ENCODE results near the gene DHPS. TPM values are rescaled to one million over a fixed set of nuclear protein-coding genes. Genes with fewer than 3 reads are reported as not detected.
A peak's percentile ranks its signal among the peaks of the same experiment; 100 is the strongest.

The DHPS gene
- total RNA-seq, 1 donor from 2014 or later = 79.4 TPM

DNA sequence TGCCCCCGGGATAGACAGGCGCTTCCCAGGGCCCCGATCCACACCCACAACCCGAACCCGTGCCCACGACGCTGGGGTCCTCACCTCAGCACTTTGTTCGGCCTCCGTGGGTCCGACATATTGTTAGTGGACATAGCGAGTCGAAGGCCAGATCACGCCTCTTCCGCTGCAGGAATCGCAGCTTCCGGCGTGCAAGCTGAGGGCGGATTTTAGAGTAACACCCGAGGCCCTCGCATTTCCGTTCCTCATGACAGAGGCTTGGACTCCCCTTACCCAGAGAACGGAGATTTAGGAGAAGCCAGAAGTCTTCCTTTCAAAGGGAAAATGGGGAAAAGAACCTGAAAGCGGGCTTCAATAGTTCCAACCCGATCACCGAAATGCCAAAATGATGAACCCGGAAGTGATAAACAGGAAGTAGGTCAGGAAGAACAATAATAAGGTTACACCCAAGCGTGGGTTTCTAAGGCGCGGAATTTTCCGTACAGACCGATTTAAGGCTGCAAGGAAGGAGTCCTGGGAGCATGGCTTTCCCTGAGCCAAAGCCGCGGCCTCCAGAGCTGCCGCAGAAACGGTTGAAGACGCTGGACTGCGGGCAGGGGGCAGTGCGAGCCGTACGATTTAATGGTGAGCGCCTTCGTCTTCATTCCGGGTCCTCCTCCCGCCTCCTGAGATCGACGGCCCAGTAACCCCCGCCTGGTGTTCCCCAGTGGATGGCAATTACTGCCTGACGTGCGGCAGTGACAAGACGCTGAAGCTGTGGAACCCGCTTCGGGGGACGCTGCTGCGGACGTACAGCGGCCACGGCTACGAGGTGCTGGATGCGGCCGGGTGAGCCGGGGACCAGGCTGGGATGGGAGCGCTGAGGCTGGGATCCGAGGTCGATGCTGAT is 12.2 kb downstream of the DHPS start:
- H3K4me1 Mint-ChIP-seq (ENCODE audit: unreplicated experiment) = peaks cover 18% of the 10 kb centered on the region
- peak overlapping the region; percentile 98 for H3K27ac Mint-ChIP-seq
- no peak for DNase-seq (ENCODE audit: extremely low spot score, unreplicated experiment)
- peaks cover 13% of the 10 kb centered on the region for H3K36me3 Mint-ChIP-seq
- peak overlapping the region; percentile 99 for H3K4me3 Mint-ChIP-seq
- H3K9me3 Mint-ChIP-seq = no peaks in the 10 kb centered on the region
- TF ChIP-seq, protein P1, sequence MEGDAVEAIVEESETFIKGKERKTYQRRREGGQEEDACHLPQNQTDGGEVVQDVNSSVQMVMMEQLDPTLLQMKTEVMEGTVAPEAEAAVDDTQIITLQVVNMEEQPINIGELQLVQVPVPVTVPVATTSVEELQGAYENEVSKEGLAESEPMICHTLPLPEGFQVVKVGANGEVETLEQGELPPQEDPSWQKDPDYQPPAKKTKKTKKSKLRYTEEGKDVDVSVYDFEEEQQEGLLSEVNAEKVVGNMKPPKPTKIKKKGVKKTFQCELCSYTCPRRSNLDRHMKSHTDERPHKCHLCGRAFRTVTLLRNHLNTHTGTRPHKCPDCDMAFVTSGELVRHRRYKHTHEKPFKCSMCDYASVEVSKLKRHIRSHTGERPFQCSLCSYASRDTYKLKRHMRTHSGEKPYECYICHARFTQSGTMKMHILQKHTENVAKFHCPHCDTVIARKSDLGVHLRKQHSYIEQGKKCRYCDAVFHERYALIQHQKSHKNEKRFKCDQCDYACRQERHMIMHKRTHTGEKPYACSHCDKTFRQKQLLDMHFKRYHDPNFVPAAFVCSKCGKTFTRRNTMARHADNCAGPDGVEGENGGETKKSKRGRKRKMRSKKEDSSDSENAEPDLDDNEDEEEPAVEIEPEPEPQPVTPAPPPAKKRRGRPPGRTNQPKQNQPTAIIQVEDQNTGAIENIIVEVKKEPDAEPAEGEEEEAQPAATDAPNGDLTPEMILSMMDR (conservative IDR thresholded peaks at IDR 0.05) = no peak
- no peaks in the 10 kb centered on the region for H3K27me3 Mint-ChIP-seq

DNA sequence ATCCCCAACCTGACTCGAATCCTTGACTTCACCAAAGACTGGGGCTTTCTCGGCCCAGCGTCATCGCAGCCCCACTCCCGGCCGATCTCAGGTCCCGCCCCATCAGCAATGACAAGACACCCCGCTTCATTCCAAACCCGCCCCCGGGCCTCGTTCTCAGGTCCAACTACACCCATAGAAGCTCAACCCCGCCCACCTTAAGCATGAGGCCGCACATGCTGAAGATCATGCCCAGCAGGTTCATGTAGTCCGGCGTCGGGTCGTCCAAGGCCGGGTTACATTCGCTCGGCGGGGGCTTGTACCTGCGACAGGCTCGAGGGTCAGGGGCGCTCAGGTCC is 12.8 kb downstream of the DHPS start:
- no peak for DNase-seq (ENCODE audit: extremely low spot score, unreplicated experiment)
- H3K9me3 Mint-ChIP-seq = no peaks in the 10 kb centered on the region

DNA sequence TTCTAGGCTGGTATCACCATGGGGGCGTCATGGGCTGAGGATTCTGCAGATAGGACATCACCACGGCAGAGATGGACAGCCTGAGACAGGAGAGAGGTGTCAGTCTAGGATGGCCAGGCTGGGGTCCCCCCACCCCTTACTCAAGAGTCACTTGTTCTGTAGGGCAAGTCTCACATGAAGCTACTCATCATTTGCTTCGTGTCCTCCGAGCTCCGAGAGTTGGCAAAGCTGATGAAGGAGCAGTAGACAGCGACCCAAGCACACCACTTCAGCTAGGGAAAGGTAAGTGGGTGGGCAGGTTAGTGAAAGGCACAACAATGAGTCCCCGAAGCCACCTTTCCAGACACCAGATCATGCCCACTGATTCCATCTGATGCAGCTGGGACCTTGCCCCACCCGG is 13.3 kb downstream of the DHPS start:
- Mint-ChIP-seq H3K27ac (peak overlapping the region; percentile 98), H3K4me3 (peak overlapping the region; percentile 99), H3K27me3 (no peaks in the 10 kb centered on the region), H3K36me3 (peaks cover 9% of the 10 kb centered on the region), H3K4me1 (ENCODE audit: unreplicated experiment) (peaks cover 18% of the 10 kb centered on the region), H3K9me3 (no peaks in the 10 kb centered on the region)
- TF ChIP-seq, protein P1 (conservative IDR thresholded peaks at IDR 0.05) = no peak
- no peak for DNase-seq (ENCODE audit: extremely low spot score, unreplicated experiment)

More for the DNA sequence above, 12.8 kb downstream of the DHPS start:
- Mint-ChIP-seq H3K36me3 (peaks cover 9% of the 10 kb centered on the region), H3K27ac (peak overlapping the region; percentile 98), H3K4me3 (peak overlapping the region; percentile 99), H3K27me3 (no peaks in the 10 kb centered on the region), H3K4me1 (ENCODE audit: unreplicated experiment) (peaks cover 18% of the 10 kb centered on the region)
- TF ChIP-seq, protein P1 (conservative IDR thresholded peaks at IDR 0.05) = no peak

DNA sequence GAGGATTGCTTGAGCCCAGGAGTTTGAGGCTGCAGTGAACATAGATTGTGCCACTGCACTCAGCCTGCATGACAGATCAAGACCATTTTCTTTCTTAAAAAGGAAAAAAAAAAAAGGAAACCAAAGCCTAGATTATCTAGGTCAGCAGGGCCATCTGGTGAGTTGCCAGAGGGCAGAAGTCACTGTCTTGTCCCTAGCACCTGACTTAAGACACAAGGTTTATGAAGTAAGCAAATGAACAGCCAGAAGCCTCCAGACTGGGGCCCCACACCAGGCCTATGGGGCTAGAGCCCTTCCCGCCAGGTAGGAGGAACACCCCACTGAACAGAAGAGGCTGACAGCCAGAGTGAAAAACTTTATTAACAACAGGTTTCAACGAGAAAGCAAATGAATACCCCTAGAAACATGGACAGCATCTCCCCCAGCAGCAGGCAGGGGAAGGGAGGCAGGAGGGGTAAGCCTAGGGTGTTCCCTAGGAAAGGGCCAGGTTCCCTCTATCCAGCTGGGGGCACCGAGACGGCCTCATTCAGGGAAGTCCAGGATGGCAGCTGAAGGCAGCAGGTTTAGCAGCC is 13.9 kb downstream of the DHPS start:
- peak overlapping the region; percentile 98 for H3K27ac Mint-ChIP-seq
- H3K9me3 Mint-ChIP-seq = no peaks in the 10 kb centered on the region
- H3K27me3 Mint-ChIP-seq = no peaks in the 10 kb centered on the region
- H3K36me3 Mint-ChIP-seq = peaks cover 9% of the 10 kb centered on the region
- peak overlapping the region; percentile 99 for H3K4me3 Mint-ChIP-seq
- no peak for DNase-seq (ENCODE audit: extremely low spot score, unreplicated experiment)
- TF ChIP-seq, protein P1 (conservative IDR thresholded peaks at IDR 0.05) = no peak
- H3K4me1 Mint-ChIP-seq (ENCODE audit: unreplicated experiment) = peaks cover 18% of the 10 kb centered on the region

DNA sequence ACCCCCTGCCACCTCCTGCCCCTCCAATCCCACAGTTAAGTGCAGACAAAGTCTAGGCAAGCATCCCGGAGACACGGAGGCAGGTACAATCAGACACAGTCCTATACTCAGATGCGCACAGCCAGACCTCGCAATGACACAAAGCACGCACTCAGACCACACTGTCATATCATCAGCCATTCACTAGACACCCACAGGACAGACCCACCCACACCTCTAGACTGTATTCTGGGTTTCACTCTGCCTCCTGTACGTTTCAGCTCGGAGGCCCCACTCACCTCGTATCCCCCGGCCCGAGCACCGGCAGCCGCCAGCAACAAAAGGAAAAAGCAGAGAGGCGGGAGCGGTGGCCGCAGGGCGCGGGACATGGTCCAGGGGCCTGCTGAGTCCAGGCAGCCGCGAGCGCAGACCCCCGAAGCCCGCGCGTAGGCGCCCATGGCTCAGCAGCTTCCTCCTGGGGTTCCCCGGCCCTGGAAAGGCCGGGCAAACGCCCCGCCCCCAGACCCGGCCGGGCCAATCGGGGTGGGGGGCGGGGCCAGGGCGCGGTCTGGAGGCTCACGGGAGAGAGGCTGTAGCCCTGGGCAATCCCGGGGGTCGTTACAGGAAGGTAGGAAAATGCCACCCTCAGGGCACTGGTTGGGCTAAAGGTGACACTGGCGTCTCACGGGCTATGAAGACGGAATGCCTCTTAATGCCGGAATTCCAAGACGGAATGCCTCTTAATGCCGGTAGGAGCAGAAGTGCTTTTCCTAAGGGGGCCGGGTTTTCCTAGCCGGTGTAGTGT is 15.2 kb downstream of the DHPS start, which contains the start of the genes MAN2B1 and WDR83:
MAN2B1 (minus strand) TSS at position 478 of the 784 bp plus-strand sequence; CDS start at position 437, 41 bp downstream.
WDR83 (plus strand) TSS at position 543 of the 784 bp plus-strand sequence. CDS start 2,984 bp downstream, outside the sequence.
- DNase-seq (ENCODE audit: extremely low spot score, unreplicated experiment) = peak; percentile 81
- Mint-ChIP-seq H3K9me3 (no peaks in the 10 kb centered on the region), H3K27ac (peak within 1 kb of the TSS; percentile 79), H3K27me3 (no peaks in the 10 kb centered on the region), H3K4me3 (peak within 1 kb of the TSS; percentile 99), H3K4me1 (ENCODE audit: unreplicated experiment) (peaks cover 13% of the 10 kb centered on the region), H3K36me3 (peaks cover 3% of the 10 kb centered on the region)
- TF ChIP-seq, protein P1 (conservative IDR thresholded peaks at IDR 0.05) = no peak

All from type B pancreatic cell (in vitro differentiated cells).